ENCODE data around the gene TBC1D7.
"Not testable (repeated sequence)": the region's sequence is repeated elsewhere in the genome, so short reads cannot be mapped to it uniquely, and the experiment has no call there.

GRCh38 chr6:13326031-13326586, 2.2 kb downstream of the TBC1D7 start:
- not testable (repeated sequence) for TF ChIP-seq ELF4 (CRISPR knock-in tag; IDR thresholded peaks at IDR 0.05; ENCODE audit: low read depth); E2F4 (CRISPR knock-in tag; IDR thresholded peaks at IDR 0.05; ENCODE audit: borderline replicate concordance, low read depth); RORB (CRISPR knock-in tag; IDR thresholded peaks at IDR 0.05); HMGXB4 (CRISPR knock-in tag; IDR thresholded peaks at IDR 0.05); FOXJ3 (CRISPR knock-in tag; IDR thresholded peaks at IDR 0.05; ENCODE audit: borderline replicate concordance); CTCF (IDR thresholded peaks at IDR 0.05)

Data from WTC11 (cell line).